CD8-positive, alpha-beta memory T cell (primary cell): ENCODE results near the gene HAUS6. TPM values are rescaled to one million over a fixed set of nuclear protein-coding genes. Genes with fewer than 3 reads are reported as not detected.

Experiments
- CTCF ChIA-PET: fragments of 350-600 bp; sonication (Branson Sonifier 250); formaldehyde crosslinking; loops from one replicate; lab custom pipeline; 2021; ENCODE audit warnings: antibody characterized with exemption; lab: Charles Lee
- POLR2A ChIA-PET: fragments of 350-600 bp; sonication (Branson Sonifier 250); formaldehyde crosslinking; loops from one replicate; lab custom pipeline; 2021; ENCODE audit warnings: antibody characterized with exemption; lab: Charles Lee
- DNase-seq, 5 donors: peaks; one replicate each; pipeline versions ENCODE4 v3.0.0 to v3.0.0-alpha.2; 2020 to 2022; ENCODE audit warnings: mixed read lengths in 1 of 5
- H3K27ac ChIP-seq: one replicate; pipeline ENCODE4 v1.7.0; 2013; ENCODE audit warnings: low read depth, mild to moderate bottlenecking, low read length, moderate library complexity
- H3K27me3 ChIP-seq: 2 replicates; pipeline ENCODE4 v1.7.0; 2013; ENCODE audit warnings: low read length, mild to moderate bottlenecking; ENCODE audit not compliant: insufficient read depth, poor library complexity, severe bottlenecking
- H3K36me3 ChIP-seq: 2 replicates; pipeline ENCODE4 v1.7.0; 2013; ENCODE audit warnings: mild to moderate bottlenecking, low read length, moderate library complexity; ENCODE audit not compliant: insufficient read depth
- H3K4me1 ChIP-seq: 2 replicates; pipeline ENCODE4 v1.7.0; 2013; ENCODE audit warnings: mild to moderate bottlenecking, low read length, moderate library complexity; ENCODE audit not compliant: insufficient read depth
- H3K4me3 ChIP-seq: 2 replicates; pipeline ENCODE4 v1.7.0; 2013; ENCODE audit warnings: mild to moderate bottlenecking, low read length
- H3K9me3 ChIP-seq: 2 replicates; pipeline ENCODE4 v1.7.0; 2013; ENCODE audit warnings: mild to moderate bottlenecking, low read length
- H3K27ac Mint-ChIP-seq, 8 donors: one replicate each; pipeline ENCODE4 v1.8.0; 2020 to 2021; ENCODE audit warnings: mixed read lengths in 8 of 8, mild to moderate bottlenecking in 6 of 8, inconsistent platforms in 3 of 8, moderate library complexity in 3 of 8
- H3K27me3 Mint-ChIP-seq, 2 donors: one replicate each; pipeline ENCODE4 v1.8.0; 2020 to 2021; ENCODE audit warnings: mixed read lengths in 2 of 2, mild to moderate bottlenecking in 1 of 2, moderate library complexity in 1 of 2
- H3K36me3 Mint-ChIP-seq, 3 donors: one replicate each; pipeline ENCODE4 v1.8.0; 2020 to 2021; ENCODE audit warnings: mixed read lengths in 3 of 3, inconsistent platforms in 1 of 3, mild to moderate bottlenecking in 1 of 3
- H3K4me1 Mint-ChIP-seq, 3 donors: one replicate each; pipeline ENCODE4 v1.8.0; 2020 to 2021; ENCODE audit warnings: mixed read lengths in 3 of 3, inconsistent platforms in 1 of 3, mild to moderate bottlenecking in 1 of 3
- H3K4me3 Mint-ChIP-seq, 7 donors: one replicate each; pipeline ENCODE4 v1.8.0; 2020 to 2021; ENCODE audit warnings: mixed read lengths in 7 of 7, mild to moderate bottlenecking in 6 of 7, moderate library complexity in 4 of 7, inconsistent platforms in 2 of 7
- H3K9me3 Mint-ChIP-seq, 5 donors: one replicate each; pipeline ENCODE4 v1.8.0; 2020 to 2022; ENCODE audit warnings: mixed read lengths in 5 of 5, mild to moderate bottlenecking in 3 of 5, moderate library complexity in 2 of 5, inconsistent platforms in 1 of 5
- polyA plus RNA-seq: library from polyadenylated mRNA; unstranded; fragments of 300-500 nt; fragmentation: Illumina TruSeq; gene quantifications from one replicate; pipeline ENCODE4 v1.2.3, GENCODE V29; 2021
- total RNA-seq, 2 experiments: library from RNA; stranded (reverse); gene quantifications; one replicate each; pipeline ENCODE4 v1.2.3, GENCODE V29; 2021

The HAUS6 gene
- total and polyA plus RNA-seq, 3 experiments from 2014 or later: 6.2 to 36.3 (median 32.1) TPM

DNA sequence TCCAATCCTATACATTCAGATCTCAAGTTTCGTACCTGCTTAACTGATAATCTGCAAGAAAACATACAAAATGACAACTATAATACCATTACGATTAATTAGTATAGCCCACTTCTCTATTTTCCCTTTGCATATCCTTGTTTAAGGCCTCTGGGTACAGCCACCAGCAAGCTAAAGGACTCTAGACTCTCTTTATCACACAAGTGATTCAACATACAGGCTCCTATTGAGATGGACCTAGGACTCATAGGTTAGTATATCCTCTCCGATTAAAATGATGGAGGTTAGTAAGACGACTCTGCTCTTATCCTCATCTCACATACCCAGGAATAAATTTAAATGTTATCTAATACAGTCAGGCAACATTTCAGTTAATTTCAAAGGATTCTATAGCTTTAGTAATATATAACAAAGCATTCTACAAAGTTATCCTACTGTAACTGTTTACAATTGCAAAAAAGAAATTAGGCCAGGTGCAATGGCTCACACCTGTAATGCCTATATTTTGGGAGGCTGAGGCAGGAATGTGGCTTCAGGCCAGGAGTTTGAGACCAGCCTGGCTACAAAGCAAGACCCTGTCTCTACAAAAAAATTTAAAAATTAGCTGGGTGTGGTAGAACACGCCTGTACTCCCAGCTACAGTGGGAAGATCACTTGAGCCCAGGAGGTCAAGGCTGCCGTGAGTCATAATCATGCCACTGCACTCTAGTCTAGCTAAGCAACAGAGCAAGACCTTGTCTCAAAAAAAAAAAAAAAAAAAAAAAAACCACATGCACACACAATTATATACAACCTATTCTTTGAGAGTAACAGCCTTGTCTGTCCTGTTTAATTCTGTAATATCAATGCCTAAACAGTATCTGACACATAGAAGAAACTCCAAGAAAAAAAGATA, 15.4 kb downstream of the HAUS6 start:
- DNase-seq: no peak
- Histone ChIP-seq H3K27me3 (no peaks in the 10 kb centered on the region), H3K4me1 (no peaks in the 10 kb centered on the region), H3K9me3 (no peaks in the 10 kb centered on the region), H3K36me3 (peaks cover 38% of the 10 kb centered on the region), H3K27ac (no peak overlapping the region), H3K4me3 (no peak overlapping the region)
- peak overlapping the region in 2 of 8 donors; percentile 36 to 40 for H3K27ac Mint-ChIP-seq
- H3K4me3 Mint-ChIP-seq: no peak overlapping the region
- ChIA-PET CTCF (interaction anchor here (1.0 to 4.4 kb wide), 4 partner anchors 75 to 377 kb away, joined by 3 to 33 read pairs (median 5); no protein-coding TSS in a partner anchor), POLR2A (no interaction called here)
- peaks cover 0 to 74% (median 3%) of the 10 kb centered on the region in 3 donors for H3K36me3 Mint-ChIP-seq
- no peaks in the 10 kb centered on the region for H3K27me3 Mint-ChIP-seq
- H3K9me3 Mint-ChIP-seq: no peaks in the 10 kb centered on the region
- peaks cover 0 to 5% (median 4%) of the 10 kb centered on the region in 3 donors for H3K4me1 Mint-ChIP-seq

DNA sequence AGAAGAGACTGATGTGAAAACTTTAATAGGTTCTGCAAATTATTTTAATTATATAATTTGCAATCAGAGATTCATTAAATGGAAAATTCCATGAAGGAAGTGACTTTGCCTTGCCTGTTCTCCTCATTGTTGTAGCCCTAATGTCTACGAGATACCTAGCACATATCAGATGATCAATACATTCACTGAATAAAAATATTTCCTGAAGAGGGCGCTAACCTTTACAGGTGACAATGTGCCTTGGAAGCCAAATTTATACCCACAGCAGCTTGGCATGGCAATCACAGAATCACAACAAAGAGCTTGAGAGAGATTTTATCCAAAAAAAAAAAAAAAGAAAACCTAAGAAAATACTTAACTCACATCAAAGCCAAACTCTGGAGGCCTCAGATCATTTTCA, 17.4 kb downstream of the HAUS6 start:
- POLR2A ChIA-PET: no interaction called here
- no peak overlapping the region for H3K4me3 Mint-ChIP-seq
- no peaks in the 10 kb centered on the region for H3K27me3 ChIP-seq
- DNase-seq: peak in 2 of 5 donors; percentile 32 to 48
- CTCF ChIA-PET: interaction anchor here (0.6 to 4.4 kb wide), 14 partner anchors 14 to 379 kb away, joined by 3 to 33 read pairs (median 3); no protein-coding TSS in a partner anchor
- H3K27ac Mint-ChIP-seq: peak overlapping the region in 5 of 8 donors; percentile 14 to 81 (median 37)
- no peaks in the 10 kb centered on the region for H3K9me3 ChIP-seq
- H3K27ac ChIP-seq: no peak overlapping the region
- no peaks in the 10 kb centered on the region for H3K9me3 Mint-ChIP-seq
- H3K4me1 ChIP-seq: no peaks in the 10 kb centered on the region
- H3K36me3 Mint-ChIP-seq: peaks cover 5 to 72% (median 8%) of the 10 kb centered on the region in 3 donors
- peaks cover 0 to 9% (median 4%) of the 10 kb centered on the region in 3 donors for H3K4me1 Mint-ChIP-seq
- peaks cover 25% of the 10 kb centered on the region for H3K36me3 ChIP-seq
- H3K4me3 ChIP-seq: no peak overlapping the region
- no peaks in the 10 kb centered on the region for H3K27me3 Mint-ChIP-seq

DNA sequence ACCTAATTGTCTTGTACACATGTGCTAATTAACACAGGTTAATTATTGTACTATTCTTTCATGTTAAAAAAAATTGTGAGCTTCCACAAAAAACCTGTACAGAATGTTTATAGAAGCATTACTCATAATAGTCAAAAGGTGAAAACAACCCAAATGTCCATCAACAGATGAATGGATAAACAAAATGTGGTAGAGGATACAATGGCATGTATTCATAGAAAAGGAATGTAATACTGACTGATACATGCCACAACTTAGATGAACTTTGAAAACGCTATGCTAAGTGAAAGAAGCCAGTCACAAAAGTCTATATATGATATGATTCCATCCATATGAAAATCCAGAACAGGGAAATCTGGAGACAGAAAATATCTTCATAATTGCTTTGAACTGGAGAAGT, 27.9 kb downstream of the HAUS6 start:
- Histone ChIP-seq H3K36me3 (peaks cover 15% of the 10 kb centered on the region), H3K4me1 (no peaks in the 10 kb centered on the region), H3K4me3 (no peak overlapping the region), H3K9me3 (no peaks in the 10 kb centered on the region), H3K27ac (no peak overlapping the region), H3K27me3 (no peaks in the 10 kb centered on the region)
- Mint-ChIP-seq H3K27ac (peak overlapping the region in 2 of 8 donors; percentile 4 to 81), H3K9me3 (no peaks in the 10 kb centered on the region), H3K36me3 (peaks cover 13 to 79% (median 29%) of the 10 kb centered on the region in 3 donors), H3K4me3 (no peak overlapping the region), H3K4me1 (peaks cover 8 to 23% (median 14%) of the 10 kb centered on the region in 3 donors), H3K27me3 (no peaks in the 10 kb centered on the region)
- POLR2A ChIA-PET: no interaction called here
- CTCF ChIA-PET: no interaction called here
- DNase-seq: no peak

DNA sequence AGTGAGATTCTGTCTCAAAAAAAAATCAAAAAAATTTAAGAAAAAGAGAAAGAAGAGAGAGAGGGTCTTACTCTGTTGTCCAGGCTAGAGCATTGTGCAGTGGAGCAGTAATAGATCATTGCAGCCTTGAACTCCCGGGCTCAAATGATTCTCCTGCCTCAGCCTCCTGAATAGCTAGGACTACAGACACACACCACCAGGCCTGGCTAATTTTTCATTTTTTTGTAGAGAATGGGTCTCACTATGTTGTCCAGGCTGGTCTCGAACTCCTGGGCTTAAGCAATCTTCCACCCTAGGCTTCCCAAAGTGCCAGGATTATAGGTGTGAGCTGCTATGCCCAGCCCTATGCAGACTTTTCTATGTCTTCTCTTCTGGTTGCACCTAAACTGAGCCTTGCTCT, 28.5 kb downstream of the HAUS6 start:
- H3K36me3 Mint-ChIP-seq: peaks cover 14 to 78% (median 30%) of the 10 kb centered on the region in 3 donors
- POLR2A ChIA-PET: no interaction called here

DNA sequence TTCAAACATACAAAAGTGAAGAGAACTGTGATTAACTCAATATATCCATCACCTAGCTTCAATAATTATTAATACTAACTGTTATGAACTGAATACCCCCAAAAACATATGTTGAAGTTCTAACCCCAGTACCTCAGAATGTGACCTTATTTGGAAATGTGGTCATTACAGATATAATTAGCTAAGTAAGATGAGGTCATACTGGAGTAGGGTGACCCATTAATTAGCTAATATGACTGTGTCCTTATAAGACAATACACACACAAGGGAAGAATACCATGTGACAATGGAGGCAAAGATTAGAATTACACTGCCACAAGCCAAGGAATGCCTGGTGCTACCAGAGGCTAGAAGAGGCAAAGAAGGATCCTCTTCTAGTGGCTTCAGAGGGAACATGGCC, 45.7 kb downstream of the HAUS6 start:
- Histone ChIP-seq H3K4me1 (peaks cover 5% of the 10 kb centered on the region), H3K27me3 (no peaks in the 10 kb centered on the region), H3K27ac (no peak overlapping the region), H3K36me3 (peaks cover 36% of the 10 kb centered on the region), H3K9me3 (no peaks in the 10 kb centered on the region), H3K4me3 (no peak overlapping the region)
- H3K4me1 Mint-ChIP-seq: peaks cover 12 to 25% (median 19%) of the 10 kb centered on the region in 3 donors
- H3K27me3 Mint-ChIP-seq: no peaks in the 10 kb centered on the region
- no peaks in the 10 kb centered on the region for H3K9me3 Mint-ChIP-seq
- no peak overlapping the region for H3K4me3 Mint-ChIP-seq
- DNase-seq: no peak
- H3K27ac Mint-ChIP-seq: peak overlapping the region in 3 of 8 donors; percentile 22 to 36 (median 33)
- CTCF ChIA-PET: interaction anchor here (1.1 kb wide), 1 partner anchor 29 kb away, joined by 3 read pairs; no protein-coding TSS in a partner anchor
- H3K36me3 Mint-ChIP-seq: peaks cover 7 to 64% (median 28%) of the 10 kb centered on the region in 3 donors
- POLR2A ChIA-PET: no interaction called here

More for the DNA sequence above, 28.5 kb downstream of the HAUS6 start:
- Mint-ChIP-seq H3K4me1 (peaks cover 8 to 23% (median 14%) of the 10 kb centered on the region in 3 donors), H3K9me3 (no peaks in the 10 kb centered on the region), H3K27me3 (no peaks in the 10 kb centered on the region), H3K4me3 (no peak overlapping the region), H3K27ac (peak overlapping the region in 3 of 8 donors; percentile 12 to 28 (median 25))
- CTCF ChIA-PET: interaction anchor here (1.9 kb wide), 1 partner anchor 390 kb away, joined by 4 read pairs; no protein-coding TSS in a partner anchor
- no peaks in the 10 kb centered on the region for H3K27me3 ChIP-seq
- H3K9me3 ChIP-seq: no peaks in the 10 kb centered on the region
- no peaks in the 10 kb centered on the region for H3K4me1 ChIP-seq
- H3K27ac ChIP-seq: no peak overlapping the region
- H3K4me3 ChIP-seq: no peak overlapping the region
- no peak for DNase-seq
- H3K36me3 ChIP-seq: peaks cover 17% of the 10 kb centered on the region

DNA sequence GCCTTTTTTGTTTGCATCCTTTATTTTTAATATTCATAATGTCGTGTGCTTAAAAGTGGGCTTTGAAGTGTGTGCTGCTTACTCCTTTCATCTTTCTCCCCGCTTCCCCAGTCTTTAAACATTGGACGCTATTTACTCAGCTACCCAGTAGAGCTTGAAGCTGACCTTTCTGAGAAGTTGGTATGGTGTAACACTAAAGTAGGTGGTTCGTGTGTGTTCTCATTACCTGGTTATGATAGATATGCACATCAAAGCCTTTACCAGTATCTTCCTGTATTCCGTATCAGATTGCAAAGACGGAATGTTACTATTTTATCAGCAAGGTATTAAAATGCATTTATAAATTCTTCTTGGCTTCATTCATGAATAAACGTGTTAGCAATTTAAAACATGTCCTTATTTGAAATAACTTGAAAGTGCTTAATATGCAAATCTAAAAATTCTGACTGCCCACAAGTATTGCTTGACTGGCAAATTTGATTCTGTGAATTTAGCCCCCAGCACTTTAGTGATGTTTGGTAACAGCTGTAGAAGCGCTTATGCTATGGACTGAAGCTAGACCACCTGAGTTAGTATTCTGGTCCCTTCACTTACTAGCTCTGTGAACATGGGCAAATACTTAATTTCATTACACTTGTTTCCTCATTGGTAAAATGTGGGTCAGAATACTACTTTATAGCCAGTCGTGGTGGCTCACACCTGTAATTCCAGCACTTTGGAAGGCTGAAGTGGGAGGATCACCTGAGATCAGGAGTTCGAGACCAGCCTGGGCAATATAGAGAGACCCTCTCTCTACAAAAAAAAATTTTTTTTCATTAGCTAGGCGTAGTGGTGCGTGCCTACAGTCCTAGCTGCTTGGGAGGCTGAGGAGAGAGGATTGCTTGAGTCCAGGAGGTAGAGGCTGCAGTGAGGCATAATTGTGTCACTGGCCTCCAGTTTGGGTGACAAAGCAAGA, 51.8 kb downstream of the HAUS6 start:
- Mint-ChIP-seq H3K9me3 (no peaks in the 10 kb centered on the region), H3K4me1 (peaks cover 45 to 66% (median 53%) of the 10 kb centered on the region in 3 donors), H3K27me3 (no peaks in the 10 kb centered on the region), H3K27ac (peak overlapping the region; percentile 54 to 99 (median 97)), H3K36me3 (peaks cover under 1 to 27% (median 3%) of the 10 kb centered on the region in 3 donors), H3K4me3 (peak overlapping the region; percentile 96 to 98 (median 97))
- no peaks in the 10 kb centered on the region for H3K9me3 ChIP-seq
- peak overlapping the region; percentile 87 for H3K4me3 ChIP-seq
- POLR2A ChIA-PET: interaction anchor here (0.6 kb wide), 1 partner anchor 796 kb away, joined by 3 read pairs; no protein-coding TSS in a partner anchor
- CTCF ChIA-PET: interaction anchor here (0.6 to 1.9 kb wide), 5 partner anchors 22 to 414 kb away, joined by 3 to 7 read pairs (median 5); no protein-coding TSS in a partner anchor
- H3K27ac ChIP-seq: no peak overlapping the region
- no peaks in the 10 kb centered on the region for H3K36me3 ChIP-seq
- no peaks in the 10 kb centered on the region for H3K27me3 ChIP-seq
- peaks cover 38% of the 10 kb centered on the region for H3K4me1 ChIP-seq
- no peak for DNase-seq

DNA sequence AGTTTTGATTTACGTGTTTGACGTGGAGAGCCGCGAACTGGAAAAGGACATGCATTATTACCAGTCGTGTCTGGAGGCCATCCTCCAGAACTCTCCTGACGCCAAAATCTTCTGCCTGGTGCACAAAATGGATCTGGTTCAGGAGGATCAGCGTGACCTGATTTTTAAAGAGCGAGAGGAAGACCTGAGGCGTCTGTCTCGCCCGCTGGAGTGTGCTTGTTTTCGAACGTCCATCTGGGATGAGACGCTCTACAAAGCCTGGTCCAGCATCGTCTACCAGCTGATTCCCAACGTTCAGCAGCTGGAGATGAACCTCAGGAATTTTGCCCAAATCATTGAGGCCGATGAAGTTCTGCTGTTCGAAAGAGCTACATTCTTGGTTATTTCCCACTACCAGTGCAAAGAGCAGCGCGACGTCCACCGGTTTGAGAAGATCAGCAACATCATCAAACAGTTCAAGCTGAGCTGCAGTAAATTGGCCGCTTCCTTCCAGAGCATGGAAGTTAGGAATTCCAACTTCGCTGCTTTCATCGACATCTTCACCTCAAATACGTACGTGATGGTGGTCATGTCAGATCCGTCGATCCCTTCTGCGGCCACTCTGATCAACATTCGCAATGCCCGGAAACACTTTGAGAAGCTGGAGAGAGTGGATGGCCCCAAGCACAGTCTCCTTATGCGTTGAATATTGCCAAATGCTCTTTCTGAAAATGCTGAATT, 52.6 kb downstream of the HAUS6 start:
- Histone ChIP-seq H3K4me1 (peaks cover 38% of the 10 kb centered on the region), H3K4me3 (peak overlapping the region; percentile 87), H3K9me3 (no peaks in the 10 kb centered on the region), H3K36me3 (no peaks in the 10 kb centered on the region), H3K27ac (peak overlapping the region; percentile 92), H3K27me3 (no peaks in the 10 kb centered on the region)
- ChIA-PET CTCF (interaction anchor here (1.2 to 1.8 kb wide), 4 partner anchors 21 to 415 kb away, joined by 3 to 20 read pairs (median 7); no protein-coding TSS in a partner anchor), POLR2A (interaction anchor here (0.8 to 1.3 kb wide), 4 partner anchors 76 to 392 kb away, joined by 3 to 9 read pairs (median 4); partner anchors contain the start of gene DENND4C)
- Mint-ChIP-seq H3K27me3 (no peaks in the 10 kb centered on the region), H3K36me3 (peaks cover 0 to 22% (median 3%) of the 10 kb centered on the region in 3 donors), H3K4me3 (peak overlapping the region; percentile 96 to 98 (median 97)), H3K27ac (peak overlapping the region; percentile 91 to 99 (median 97)), H3K4me1 (peaks cover 43 to 61% (median 53%) of the 10 kb centered on the region in 3 donors), H3K9me3 (no peaks in the 10 kb centered on the region)
- DNase-seq: peak in 2 of 5 donors; percentile 3 to 23
